Amniotic epithelial cell (primary cell): ENCODE results near the gene IL3RA.
"Not testable (repeated sequence)": the region's sequence is repeated elsewhere in the genome, so short reads cannot be mapped to it uniquely, and the experiment has no call there.

ENCODE experiments used
- DNase-seq: peaks from one replicate; pipeline ENCODE4 v3.0.0-alpha.2; 2010; ENCODE audit warnings: low read depth

The IL3RA gene

DNA sequence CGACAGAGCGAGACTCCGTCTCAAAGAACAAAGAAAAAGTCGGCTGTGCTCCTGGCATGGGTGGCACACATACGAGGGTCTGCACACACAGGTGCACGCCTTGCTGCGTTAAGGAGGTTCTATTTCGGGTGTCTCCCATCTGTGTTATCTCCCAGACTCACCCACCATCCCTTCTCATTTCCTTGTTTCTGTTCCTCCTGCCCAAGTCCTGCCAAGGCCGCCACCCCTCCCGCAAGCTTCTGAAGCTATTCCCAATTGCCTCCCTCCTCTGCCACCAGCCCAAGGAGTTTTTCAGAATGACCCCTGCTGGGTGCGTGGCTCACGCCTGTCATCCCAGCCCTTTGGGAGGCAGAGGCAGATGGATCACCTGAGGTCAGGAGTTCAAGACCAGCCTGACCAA, 6.0 kb upstream of the IL3RA start:
- DNase-seq = no peak

DNA sequence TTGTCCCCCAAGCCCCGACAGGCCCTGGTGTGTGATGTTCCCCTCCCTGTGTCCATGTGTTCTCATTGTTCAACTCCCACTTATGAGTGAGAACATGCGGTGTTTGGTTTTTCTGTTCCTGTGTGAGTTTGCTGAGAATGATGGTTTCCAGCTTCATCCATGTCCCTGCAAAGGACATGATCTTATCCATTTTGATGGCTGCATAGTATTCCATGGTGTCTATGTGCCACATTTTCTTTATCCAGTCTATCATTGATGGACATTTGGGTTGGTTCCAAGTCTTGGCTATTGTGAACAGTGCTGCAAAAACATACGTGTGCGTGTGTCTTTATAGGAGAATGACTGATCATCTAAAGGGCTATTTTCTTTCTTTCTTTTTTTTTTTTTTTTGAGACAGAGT, 4.2 kb upstream of the IL3RA start:
- DNase-seq = not testable (repeated sequence)

DNA sequence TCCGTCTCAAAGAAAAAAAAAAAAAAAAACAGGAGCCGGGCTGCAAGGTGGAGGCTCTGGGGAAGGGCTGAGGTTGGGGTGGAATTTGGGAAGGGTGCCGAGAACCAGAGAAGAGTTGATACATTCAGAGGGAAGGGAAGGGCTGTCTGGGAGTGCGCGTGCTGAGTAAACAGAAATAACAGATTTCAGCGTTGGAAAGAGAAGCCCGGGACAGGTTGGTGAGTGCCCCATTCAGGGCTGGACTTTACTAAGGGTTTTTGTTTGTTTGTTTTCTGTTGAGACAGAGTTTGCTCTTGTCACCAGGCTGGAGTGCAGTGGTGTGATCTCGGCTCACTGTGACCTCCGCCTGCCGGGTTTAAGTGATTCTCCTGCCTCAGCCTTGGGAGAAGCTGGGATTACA, 1.7 kb upstream of the IL3RA start:
- no peak for DNase-seq

DNA sequence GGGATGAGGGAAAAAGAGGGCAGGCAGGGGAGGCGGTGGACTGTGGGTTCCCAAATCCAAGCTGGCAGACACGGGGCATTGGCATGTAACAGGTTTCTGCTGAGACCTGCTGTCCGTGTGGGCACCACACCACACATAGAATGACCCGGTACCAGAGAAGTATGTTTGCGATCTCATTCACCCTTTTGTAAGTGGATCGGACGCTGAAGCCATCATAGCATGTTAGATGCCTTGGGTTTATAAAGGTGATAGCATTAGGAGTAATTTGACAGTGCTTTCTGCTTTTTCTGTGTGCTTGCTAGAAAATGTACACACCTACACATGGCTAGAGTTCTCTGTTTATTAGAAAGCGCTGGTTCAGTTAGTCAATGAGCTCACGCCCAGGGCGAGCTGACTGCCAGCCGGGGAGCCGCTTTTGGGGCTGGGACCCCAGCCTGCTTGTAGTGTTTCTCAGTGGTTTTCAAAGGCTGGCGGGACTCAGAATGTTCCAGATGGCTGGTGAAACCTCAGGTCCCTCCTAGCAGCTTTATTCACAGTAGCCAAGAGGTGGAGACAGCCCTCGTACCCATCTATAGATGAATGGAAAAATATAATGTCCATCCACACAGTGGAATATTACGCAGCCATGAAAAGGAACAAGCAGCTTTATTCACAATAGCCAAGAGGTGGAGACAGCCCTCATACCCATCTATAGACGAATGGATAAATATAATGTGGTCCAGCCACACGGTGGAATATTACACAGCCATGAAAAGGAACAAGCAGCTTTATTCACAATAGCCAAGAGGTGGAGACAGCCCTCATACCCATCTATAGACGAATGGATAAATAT, 579 bp downstream of the IL3RA start:
- DNase-seq = no peak

DNA sequence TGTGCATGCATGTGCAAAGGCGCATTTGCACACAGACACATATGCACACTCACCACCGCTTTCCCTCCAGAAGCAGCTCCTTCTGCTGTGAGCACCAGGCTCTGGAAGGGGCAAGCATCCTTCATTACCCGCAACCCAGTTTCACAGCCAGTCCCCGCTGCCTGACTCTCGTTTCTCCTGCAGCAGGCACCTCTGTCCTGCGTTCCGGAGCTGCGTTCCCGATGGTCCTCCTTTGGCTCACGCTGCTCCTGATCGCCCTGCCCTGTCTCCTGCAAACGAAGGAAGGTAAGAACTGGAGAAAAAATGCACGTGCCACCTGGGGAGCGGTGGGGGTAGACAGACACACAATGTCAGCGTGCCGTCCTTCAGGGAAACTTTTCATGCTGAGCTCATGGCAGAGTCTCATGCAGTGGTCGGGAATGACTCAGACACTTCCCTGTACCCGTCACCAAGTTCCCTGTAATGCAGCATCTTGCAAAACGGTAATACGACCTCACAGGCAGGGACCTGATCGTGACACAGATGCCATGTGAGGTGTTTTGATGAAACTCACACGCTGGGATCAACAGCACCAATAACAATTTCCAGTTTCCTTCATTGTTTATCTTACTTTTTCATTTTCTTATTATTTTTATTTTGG, 5.1 kb downstream of the IL3RA start:
- DNase-seq = no peak

DNA sequence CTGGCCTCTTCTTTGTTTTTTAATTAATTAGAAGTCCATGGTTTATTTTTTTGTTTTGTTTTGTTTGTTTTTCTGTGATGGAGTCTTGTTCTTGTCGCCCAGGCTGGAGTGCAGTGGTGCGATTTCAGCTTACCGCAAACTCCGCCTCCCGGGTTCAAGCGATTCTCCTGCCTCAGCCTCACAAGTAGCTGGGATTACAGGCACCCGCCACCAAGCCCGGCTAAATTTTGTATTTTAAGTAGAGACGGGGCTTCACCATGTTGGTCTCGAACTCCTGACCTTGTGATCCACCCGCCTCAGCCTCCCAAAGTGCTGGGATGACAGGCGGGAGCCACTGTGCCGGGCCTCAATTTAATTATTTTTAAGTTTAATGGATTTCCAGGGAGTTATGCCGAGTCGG, 13.0 kb downstream of the IL3RA start:
- not testable (repeated sequence) for DNase-seq

DNA sequence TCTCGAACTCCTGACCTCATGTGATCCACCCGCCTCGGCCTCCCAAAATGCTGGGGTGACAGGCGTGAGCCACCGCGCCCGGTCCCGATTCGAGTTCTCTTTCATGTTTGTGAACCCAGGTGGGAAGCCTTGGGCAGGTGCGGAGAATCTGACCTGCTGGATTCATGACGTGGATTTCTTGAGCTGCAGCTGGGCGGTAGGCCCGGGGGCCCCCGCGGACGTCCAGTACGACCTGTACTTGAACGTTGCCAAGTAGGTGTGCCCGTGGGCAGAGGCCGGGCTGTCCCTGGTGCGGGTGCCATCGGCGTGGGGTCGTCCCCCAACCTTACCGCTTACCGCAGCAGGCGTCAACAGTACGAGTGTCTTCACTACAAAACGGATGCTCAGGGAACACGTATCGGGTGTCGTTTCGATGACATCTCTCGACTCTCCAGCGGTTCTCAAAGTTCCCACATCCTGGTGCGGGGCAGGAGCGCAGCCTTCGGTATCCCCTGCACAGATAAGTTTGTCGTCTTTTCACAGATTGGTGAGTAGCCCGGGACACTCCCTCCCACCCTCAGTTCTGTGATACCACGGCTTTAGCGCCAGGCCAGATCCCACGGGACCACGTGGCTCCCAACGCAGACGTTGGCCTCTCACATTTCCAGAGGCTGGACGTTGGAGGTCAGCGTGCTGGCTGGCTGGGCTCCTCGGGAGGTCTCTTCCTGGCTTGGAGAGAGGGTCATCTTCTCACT, 15.6 kb downstream of the IL3RA start:
- DNase-seq = no peak

DNA sequence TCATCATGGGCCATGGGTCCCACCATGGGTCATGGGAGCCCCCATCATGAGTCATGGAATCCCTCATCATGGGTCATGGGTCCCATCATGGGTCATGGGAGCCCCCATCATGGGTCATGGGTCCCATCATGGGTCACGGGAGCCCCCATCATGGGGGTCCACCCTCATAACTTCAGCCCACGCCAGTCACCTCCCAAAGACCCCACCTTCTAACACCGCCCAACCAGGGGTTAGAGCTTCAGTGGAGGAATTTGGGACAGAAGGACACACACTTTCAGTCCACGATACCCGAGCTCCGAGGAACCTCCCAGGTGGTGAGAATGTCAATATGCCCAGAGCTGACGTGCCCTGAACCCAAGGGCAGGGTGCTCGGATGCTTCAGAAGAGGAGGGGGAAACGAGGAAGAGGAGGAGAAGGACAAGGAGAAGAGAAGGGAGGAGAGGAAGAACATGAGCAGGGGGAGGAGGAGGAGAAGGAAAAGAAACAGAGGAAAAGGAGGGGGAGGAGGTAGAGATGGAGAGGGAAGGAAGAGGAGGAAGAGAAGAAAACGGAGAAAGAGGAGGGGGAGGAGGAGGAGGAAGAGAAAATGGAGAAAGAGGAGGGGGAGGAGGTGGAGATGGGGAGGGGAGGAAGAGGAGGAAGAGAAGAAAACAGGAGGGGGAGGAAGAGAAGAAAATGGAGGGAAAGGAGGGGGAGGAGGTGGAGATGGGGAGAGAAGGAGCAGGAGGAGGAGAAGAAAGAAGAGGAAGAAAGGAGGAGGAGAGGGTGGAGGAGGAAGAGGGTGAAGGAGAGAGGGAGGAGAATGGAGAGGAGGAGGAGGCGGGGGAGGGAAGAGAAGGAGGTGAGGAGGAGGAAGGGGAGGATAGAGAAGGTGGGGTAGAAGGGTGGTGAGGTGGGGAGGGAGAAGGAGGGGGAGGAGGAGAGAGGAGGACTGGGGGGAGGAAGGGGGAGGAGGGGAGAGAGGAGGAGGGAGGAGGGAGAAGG, 17.7 kb downstream of the IL3RA start:
- no peak for DNase-seq

DNA sequence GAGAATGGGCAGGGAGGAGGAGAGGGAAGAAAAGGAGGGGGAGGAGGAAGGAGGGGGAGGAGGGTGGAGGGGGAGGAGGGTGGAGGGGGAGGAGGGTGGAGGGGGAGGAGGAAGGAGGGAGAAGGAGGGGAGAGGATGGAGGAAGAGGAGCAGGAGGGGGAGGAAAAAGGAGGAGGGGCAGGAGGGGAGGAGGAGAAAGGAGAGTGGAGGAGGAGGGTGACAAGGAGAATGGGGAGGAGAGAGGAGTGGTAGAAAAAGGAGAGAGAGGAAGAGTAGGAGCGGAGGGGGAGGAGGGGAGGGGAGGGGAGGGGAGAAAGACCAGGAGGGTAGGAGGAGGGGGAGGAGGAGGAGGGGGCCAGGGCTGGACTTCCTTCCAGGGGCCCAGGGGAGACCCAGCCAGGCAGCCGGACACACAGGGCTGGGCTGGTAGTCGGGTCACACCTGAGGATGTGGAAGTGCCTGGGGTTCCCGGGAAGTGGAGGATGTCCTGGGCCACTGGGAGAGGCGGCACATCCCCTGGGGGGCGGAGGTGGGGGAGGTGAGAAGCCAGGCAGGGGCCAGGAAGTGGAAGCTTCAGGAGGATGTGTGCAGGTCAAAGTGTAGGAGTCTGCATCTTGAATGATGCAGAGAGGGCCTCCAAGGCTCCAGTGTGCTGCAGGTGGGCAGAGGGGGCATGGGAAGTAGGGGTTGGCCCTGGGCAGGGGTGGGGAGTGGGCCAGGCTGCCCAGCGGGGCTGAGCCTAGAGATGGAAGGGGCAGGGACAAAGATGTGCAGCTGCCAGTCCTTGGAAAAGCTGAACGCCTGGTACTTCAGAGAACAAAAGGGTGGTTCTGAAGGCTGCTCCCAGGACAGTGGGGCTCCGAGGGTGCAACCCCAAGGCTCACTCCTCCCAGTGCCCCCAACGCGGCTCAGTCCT, 18.8 kb downstream of the IL3RA start:
- DNase-seq = no peak

DNA sequence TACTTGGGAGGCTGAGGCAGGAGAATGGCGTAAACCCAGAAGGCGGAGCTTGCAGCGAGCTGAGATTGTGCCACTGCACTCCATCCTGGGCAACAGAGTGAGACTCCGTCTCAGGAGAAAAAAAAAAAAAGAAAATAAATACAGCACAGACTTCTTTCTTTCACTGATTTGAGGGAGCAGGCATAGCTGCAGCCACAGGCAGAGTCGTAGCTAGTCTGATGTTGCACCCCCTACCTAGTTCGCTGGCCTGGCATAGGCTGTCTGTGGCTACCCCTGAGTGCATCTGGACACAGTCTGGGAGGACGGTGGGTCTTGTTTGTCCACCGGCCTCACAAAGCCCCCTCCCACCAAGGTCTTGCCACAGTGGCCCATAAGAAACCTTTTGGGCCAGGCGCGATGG, 21.4 kb downstream of the IL3RA start:
- no peak for DNase-seq

DNA sequence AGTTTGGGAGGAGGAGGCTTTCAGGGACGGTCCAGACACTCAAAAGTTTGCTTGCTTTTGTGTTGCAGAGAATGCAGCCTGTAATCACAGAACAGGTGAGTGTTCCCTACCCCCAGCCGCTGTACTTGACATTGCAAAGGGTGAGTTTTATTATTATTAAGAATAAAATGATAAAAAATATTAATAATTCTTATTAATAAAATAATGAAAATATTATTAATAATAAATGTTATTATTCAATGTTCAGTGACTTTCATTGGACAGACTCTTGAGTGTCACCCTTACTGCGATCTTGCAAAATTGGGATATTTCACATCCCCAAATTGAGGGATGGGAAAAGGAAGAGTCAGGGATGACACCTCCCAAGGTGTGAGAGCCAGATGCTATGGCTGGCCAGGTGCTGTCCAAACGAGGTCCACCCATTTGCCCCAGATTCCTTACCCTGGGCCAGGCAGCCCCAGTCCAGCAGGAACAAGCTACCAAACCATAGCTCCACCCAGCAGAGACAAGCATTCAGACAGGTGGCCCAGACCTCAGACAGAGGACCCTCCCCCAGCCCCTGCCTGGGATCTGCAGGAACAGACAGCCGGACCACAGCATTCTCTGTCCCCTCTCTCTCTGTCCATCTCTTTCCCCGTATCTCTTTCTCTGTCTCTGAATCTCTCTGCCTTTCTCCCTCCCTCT, 22.4 kb downstream of the IL3RA start:
- no peak for DNase-seq

DNA sequence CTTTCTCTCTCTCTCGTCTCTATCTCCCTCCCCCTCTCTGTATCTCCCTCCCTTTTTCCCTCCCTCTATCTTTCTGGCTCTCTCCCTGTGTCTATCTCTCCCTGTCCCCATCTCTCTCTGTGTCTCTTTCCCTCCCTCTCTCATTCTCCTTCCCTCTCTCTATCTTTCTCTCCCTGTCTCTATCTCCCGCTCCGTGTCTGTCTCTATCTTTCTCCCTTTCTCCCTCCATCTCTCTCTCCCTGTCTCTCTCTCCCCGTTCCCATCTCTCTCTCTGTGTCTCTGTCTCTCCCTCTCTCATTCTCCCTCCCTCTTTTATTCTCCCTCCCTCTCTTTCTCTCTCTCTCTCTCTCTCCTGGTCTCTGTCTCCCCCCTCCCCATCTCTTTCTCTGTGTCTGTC, 22.9 kb downstream of the IL3RA start:
- DNase-seq = no peak

DNA sequence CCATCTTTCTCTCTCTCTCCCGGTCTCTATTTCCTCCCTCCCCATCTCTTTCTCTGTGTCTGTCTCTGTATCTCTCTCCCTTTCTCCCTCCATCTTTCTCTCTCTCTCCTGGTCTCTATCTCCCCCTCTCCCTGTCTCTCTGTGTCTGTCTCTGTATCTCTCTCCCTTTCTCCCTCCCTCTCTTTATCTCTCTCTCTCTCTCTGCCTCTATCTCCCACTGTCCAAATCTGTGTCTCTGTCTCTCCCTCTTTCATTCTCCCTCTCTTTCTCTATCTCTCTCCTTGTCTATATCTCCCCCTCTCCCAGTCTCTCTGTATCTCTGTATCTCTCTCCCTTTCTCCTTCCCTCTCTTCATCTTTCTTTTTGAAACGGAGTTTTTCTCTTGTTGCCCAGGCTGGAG, 23.6 kb downstream of the IL3RA start:
- no peak for DNase-seq

DNA sequence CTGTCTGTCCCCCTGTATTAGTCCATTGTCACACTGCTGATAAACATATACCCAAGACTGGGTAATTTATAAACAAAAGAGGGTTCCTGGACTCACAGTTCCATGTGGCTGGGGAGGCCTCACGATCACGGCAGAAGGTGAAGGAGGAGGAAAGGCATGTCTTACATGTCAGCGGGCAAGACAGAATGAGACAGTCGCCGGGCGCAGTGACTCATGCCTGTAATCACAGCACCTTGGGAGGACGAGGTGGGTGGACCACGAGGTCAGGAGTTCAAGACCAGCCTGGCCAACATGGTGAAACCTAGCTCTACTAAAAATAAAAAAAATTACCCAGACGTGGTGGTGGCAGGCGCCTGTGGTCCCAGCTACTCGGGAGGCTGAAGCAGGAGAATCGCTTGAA, 24.7 kb downstream of the IL3RA start:
- DNase-seq = no peak

DNA sequence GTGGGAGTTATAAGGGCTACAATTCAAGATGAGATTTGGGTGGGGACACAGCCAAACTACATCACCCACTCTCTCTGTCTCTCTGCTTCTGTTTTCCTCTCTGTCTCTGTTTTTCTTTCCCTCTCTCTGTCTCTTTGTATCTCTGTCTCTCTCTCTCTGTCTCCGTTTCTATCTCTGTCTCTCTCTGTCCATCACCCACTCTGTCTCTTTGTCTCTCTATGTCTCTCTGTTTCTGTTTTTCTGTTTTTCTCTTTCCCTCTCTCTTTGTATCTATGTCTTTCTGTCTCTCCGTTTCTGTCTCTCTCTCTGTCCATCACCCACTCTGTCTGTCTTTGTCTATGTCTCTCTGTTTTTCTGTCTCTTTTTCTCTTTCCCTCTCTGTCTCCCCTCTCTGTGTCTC, 25.3 kb downstream of the IL3RA start:
- DNase-seq = no peak

DNA sequence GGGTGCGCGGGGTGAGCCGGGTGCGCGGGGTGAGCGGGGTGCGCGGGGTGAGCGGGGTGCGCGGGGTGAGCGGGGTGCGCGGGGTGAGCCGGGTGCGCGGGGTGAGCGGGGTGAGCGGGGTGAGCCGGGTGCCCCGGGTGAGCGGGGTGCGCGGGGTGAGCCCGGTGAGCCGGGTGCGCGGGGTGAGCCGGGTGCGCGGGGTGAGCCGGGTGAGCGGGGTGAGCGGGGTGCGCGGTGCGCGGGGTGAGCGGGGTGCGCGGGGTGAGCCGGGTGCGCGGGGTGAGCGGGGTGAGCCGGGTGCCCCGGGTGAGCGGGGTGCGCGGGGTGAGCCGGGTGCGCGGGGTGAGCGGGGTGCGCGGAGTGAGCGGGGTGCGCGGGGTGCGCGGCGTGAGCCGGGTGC, 29.8 kb downstream of the IL3RA start:
- not testable (repeated sequence) for DNase-seq

DNA sequence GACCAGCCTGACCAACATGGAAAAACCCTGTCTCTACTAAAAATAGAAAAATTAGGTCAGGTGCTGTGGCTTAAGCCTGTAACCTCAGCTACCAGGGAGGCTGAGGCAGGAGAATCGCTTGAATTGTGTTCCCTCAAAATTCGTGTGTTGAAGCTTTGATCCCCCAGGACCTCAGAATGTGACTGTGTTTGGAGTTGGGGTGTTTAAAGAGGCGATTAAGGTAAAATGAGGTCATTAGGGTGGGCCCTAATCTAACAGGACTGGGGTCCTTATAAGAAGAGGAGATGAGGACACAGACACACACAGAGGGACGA, 31.8 kb downstream of the IL3RA start:
- DNase-seq = no peak

DNA sequence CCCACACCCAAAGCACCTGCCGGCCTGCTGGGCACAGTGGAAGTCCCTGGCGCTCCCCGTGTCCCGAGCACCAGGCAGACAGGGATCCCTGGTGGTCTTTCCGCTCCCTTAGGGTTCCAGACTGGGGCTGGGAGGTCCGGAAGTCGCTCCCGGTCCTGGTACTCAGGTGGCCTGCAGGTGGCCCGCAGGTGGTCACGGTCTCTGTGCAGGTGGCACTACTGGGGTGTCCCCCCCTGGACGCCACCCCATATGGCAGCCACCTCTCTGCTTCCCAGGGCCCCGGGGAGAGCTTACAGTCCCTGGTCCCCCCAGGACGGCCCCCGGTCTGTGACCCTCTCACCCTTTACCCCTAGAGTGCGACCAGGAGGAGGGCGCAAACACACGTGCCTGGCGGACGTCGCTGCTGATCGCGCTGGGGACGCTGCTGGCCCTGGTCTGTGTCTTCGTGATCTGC, 41.7 kb downstream of the IL3RA start:
- DNase-seq = no peak

DNA sequence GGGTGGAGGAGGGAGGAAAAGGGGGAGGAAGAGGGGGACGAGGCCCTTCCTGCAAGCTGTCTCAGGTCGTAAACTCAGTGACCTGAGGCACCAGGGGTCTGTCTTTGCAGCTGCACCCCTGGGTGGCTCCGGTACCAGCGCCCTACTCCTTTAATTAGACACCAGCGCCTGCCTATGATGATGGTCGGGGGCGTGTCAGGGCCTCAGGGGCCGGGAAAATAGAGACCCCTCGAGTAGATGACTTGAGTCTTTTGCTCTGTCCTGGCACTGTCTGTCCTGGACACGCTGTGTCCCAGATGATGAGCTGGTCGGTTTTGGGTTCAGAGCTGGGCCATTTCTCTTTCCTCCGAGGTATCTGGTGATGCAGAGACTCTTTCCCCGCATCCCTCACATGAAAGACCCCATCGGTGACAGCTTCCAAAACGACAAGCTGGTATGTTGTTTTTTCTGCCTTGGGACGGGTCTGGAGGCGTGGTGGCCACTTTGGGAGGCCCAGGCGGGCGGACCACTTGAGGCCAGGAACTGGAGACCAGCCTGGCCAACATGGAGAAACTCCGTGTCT, 44.2 kb downstream of the IL3RA start:
- DNase-seq = no peak

DNA sequence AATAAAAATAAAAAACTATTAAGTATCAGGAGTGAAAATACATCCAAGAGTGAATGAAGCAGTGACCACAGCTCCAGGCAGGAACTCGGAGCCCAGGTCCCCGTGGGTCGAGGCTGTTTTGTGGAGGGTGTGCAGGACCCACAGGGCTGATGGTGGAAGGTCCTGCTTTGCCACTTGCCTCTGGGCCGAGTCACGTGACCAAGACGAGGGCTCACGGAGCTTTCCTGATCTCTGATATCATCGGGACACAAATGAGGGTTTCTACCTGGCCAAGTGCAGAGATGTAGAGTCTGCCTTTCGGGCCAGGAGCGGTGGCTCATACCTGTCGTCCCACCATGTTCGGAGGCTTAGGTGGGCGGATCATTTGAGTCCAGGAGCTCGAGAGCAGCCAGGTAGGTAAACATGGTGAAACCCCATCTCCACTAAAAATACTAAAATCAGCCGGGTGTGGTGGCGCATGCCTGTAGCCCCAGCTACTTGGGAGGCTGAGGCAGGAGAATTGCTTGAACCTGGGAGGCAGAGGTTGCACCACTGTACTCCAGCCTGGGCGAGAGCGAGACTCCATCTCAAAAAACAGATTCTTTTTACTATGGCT, 48.2 kb downstream of the IL3RA start:
- no peak for DNase-seq
